Posterior vena cava (tissue), 2 donors: ENCODE results near the gene KRTAP10-11. TPM values are rescaled to one million over a fixed set of nuclear protein-coding genes. Genes with fewer than 3 reads are reported as not detected.
A peak's percentile ranks its signal among the peaks of the same experiment; 100 is the strongest.
"Not testable (repeated sequence)": the region's sequence is repeated elsewhere in the genome, so short reads cannot be mapped to it uniquely, and the experiment has no call there.

Experiments
- DNase-seq: peaks from one replicate; pipeline ENCODE4 v3.0.0-alpha.2; 2020; ENCODE audit warnings: low spot score
- intact Hi-C, 2 donors: fragments of 100-400 bp; cut with DNase I; formaldehyde crosslinking; loops; one replicate each; pipeline versions ENCODE4 v1.14.1 to v1.14.2; 2022 to 2023
- total RNA-seq, 2 donors: library from RNA; stranded (reverse); fragmentation: NEBNext Ultra II Directional; extraction: Animal tissue kit (Norgen Biotek cat#: 25700); gene quantifications; one replicate each; pipeline ENCODE4 v1.2.1, GENCODE V29; 2021
- donor health status: DM: yes; HTN: yes; CAD: no.
- donor health status: DM: yes; HTN: yes; CAD: no.

The KRTAP10-11 gene
- total RNA-seq, 2 donors from 2014 or later: not detected

DNA sequence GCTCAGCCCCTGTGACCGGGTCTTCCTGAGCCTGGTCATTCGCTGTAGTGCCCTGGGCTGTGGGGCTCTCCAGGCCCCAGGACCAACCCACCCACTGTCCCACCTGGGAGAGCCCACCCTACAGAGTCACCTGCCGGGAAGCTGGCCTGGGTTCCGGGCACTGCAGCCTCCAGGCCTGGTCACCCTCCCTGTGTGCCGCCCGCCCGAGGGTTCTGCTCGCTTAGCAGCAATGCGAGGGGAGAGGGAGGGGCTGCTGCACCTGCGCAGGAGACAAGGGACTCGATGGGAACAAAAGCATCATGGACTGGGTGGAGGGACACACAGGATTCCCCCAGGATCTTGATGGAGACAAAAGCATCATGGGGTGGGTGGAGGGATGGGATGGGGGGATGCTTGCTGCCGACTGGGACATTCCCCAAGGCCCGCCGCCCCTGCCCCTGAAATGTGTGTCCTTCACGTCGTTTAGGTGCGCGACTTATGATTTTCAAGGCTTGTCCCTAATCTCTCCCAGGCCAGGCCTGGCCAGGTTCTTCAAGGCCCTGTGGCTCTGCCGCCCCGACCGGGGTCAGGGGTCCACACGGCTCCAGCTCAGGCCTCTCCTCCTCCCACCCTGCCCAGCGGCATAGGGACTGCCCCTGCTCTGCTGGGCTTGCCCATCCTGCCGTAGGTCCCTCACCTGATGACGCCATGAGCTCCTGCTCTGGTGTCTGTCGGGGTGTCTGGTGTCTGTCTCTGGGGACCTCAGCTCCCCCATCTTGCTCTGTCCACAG lies 32.6 kb upstream of the KRTAP10-11 start:
- DNase-seq: peak; percentile 71
- intact Hi-C loops: loop anchor here in 1 of 2 donors (10.0 kb wide), 1 partner anchor 301 kb away; no protein-coding TSS in a partner anchor

- intact Hi-C loops: loop anchor here in 1 of 2 donors (10.0 kb wide), 1 partner anchor 301 kb away; no protein-coding TSS in a partner anchor
Measured at GRCh38 chr21:44614161-44614631, 32.0 kb upstream of the KRTAP10-11 start.

GRCh38 chr21:44614961-44615391 lies 31.2 kb upstream of the KRTAP10-11 start:
- intact Hi-C loops: loop anchor here in 1 of 2 donors (10.0 kb wide), 1 partner anchor 300 kb away; no protein-coding TSS in a partner anchor
- peak; percentile 66 for DNase-seq

More at GRCh38 chr21:44614161-44614631, 32.0 kb upstream of the KRTAP10-11 start:
- DNase-seq: peak; percentile 73

- intact Hi-C loops: loop anchor here in 1 of 2 donors (10.0 kb wide), 1 partner anchor 299 kb away; no protein-coding TSS in a partner anchor
- DNase-seq: no peak
Measured at GRCh38 chr21:44615466-44615865, 30.7 kb upstream of the KRTAP10-11 start.

- peak; percentile 68 for DNase-seq
- intact Hi-C loops: loop anchor here in 1 of 2 donors (10.0 kb wide), 1 partner anchor 299 kb away; no protein-coding TSS in a partner anchor
Measured at GRCh38 chr21:44615911-44616590, 30.2 kb upstream of the KRTAP10-11 start.

GRCh38 chr21:44616591-44616926 lies 29.7 kb upstream of the KRTAP10-11 start:
- intact Hi-C loops: loop anchor here in 1 of 2 donors (10.0 kb wide), 1 partner anchor 298 kb away; no protein-coding TSS in a partner anchor
- DNase-seq: peak; percentile 50

DNA sequence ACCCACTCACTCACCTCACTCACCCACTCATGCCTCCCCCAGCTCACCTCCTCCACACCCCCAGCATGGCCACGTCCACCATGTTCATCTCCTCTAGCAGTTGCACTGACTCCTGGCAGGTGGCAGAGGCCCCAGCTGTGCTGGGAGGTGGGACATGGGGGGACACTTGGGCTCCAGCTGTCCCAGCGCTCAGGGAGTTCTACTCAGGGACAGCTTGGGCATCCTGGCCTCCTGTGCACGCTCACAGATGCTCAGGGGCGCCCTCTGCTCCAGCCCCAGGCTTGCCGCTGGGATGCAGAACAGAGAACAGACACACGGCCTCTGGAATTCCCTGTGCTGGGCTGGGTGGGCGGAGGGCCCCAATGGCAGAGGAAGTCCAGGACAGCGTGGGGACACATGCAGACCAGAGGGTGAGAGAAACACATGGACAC lies 29.1 kb upstream of the KRTAP10-11 start:
- no peak for DNase-seq
- intact Hi-C loops: loop anchor here in 1 of 2 donors (10.0 kb wide), 1 partner anchor 298 kb away; no protein-coding TSS in a partner anchor

GRCh38 chr21:44618504-44618903 lies 27.7 kb upstream of the KRTAP10-11 start:
- no peak for DNase-seq
- intact Hi-C loops: loop anchor here in 1 of 2 donors (10.0 kb wide), 1 partner anchor 296 kb away; no protein-coding TSS in a partner anchor

DNA sequence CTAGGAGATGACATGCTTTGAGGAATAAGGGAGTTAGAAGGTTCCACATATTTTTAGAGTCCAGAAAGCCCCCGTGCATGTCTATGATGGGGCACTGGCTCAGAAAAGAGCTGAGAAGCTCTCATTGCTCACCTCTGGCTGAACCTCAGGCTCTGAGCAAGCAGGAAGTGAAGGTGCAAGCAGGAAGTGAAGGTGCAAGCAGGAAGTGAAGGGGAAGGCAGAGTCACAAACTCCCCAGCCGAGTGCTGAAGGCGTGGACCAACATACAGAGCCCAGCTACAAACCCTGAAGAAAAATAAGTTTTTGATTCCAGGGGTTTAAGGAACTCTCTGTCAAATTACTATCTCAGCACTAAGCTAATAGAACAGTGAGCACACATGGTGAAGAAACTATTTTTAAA lies 27.3 kb upstream of the KRTAP10-11 start:
- intact Hi-C loops: loop anchor here in 1 of 2 donors (10.0 kb wide), 1 partner anchor 296 kb away; no protein-coding TSS in a partner anchor
- no peak for DNase-seq

DNA sequence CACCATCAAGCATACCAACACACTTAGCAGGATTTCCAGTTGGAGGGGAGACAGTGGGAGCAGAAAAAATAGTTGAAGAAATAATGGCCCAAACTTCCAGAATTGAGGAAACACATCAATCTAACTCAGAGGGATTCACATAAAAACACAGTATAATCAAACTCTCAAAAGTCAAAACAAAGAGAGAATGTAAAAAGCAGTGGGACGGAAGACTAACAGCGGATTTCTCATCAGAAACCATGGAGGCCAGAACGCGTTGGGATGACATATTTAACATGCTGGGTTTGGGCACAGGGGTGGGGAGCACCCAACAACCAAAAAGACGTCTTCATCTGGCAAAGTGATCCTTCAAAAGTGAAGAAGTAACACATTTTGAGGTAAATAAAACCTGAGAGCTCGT lies 26.3 kb upstream of the KRTAP10-11 start:
- intact Hi-C loops: loop anchor here in 1 of 2 donors (10.0 kb wide), 1 partner anchor 295 kb away; no protein-coding TSS in a partner anchor
- no peak for DNase-seq

DNA sequence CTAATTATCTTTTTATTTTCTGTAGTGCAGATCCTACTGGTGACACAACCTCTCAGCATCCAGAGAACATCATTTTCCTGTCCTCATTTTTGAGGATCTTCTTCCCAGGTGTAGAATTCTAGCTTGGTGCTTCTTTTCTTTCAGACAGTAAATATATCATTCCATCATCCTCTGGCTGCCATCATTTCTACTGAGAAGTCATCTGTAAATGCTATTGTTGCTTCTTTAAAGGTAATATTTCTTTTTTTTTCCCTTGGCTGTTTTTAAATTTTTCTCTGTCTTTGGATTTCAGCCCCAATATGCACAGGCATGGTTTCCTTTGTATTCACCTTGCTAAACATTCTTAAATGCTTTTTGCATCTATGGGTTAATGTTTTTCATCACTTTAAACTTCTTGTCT lies 22.6 kb upstream of the KRTAP10-11 start:
- no peak for DNase-seq
- intact Hi-C loops: no loop called here

DNA sequence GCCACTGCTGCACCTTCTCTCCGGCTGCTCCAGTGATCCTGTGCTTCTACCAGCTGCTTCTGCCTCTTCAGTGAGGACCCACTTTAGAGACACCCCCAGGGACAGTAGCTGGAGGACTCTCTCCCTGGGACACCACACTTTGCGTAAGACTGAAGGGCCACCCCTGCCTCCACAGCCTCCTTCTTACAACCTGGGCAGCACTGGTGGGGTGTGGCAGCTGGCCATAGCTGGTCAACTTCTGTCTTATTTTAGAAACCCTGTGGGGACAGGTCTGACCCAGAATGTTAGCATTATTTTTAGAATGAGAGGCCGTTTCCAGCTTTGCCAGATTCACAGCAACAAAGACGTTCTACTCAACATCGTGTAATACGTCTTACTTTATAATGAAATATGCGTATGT lies 20.5 kb upstream of the KRTAP10-11 start:
- intact Hi-C loops: no loop called here
- no peak for DNase-seq

DNA sequence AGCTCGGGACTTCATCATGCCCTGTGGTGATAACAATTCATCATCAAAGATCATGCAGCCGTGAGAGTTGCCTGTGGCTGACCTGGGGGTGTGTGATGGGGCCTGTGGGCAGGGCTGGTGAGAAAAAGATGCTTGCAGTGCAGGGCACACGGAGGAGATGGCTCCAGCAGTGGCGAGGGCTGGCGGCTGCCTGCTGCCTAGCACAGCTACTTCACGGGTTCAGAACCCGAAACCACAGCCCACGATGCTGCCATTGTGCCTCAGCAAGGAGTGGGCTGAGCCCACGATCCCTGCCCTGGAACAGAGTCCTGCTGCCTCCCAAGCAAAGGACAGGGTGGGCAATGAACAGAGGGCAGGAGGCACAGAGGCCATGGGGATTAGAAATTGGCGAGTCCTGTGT lies 20.0 kb upstream of the KRTAP10-11 start:
- intact Hi-C loops: no loop called here
- no peak for DNase-seq

DNA sequence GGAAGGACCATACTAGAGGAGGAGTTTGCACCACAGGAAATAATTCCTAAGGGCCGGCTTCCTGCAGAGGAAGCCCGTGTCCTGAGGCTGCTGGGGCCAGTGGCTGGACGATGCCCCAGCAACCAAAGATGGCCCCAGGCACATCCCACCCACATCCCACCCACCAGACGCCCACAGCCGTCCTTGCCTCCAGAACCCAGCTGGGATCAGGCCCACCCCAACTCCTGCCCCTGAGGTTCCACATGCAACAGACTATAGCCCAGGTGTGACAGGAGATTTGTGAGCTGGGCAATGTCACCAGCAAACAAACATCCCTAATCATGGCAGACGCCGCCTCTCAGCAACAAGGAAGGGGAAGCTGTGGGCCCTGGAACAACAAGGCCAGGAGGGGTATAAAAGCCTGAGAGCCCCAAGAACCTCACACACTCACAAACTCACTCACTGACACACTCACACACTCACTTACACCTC lies 19.5 kb upstream of the KRTAP10-11 start, which contains the start of gene KRTAP10-9:
Gene KRTAP10-9 (plus strand): TSS at position 421 of the 471 bp plus-strand sequence. CDS start 79 bp downstream, outside the sequence.
- peak; percentile 64 for DNase-seq
- intact Hi-C loops: no loop called here

GRCh38 chr21:44627181-44627822 lies 18.9 kb upstream of the KRTAP10-11 start:
- intact Hi-C loops: not testable (repeated sequence)

GRCh38 chr21:44627831-44628233 lies 18.4 kb upstream of the KRTAP10-11 start:
- intact Hi-C loops: not testable (repeated sequence)
- DNase-seq: peak; percentile 74

More at GRCh38 chr21:44627181-44627822, 18.9 kb upstream of the KRTAP10-11 start:
- DNase-seq: peak; percentile 44

- intact Hi-C loops: no loop called here
- peak; percentile 62 for DNase-seq
Measured at GRCh38 chr21:44628707-44629391, 17.4 kb upstream of the KRTAP10-11 start.

GRCh38 chr21:44630440-44630839 lies 15.8 kb upstream of the KRTAP10-11 start:
- DNase-seq: peak; percentile 47
- intact Hi-C loops: no loop called here
